HG03558 (cell line): ENCODE data around the gene DGCR2.

Experiments
- ATAC-seq: cut with Tn5 transposase; IDR thresholded peaks from one replicate; pipeline ENCODE4 v1.9.1; 2021; ENCODE audit warnings: moderate number of reproducible peaks; ENCODE audit not compliant: unreplicated experiment; ENCODE audit errors: extremely low read depth

Gene DGCR2

GRCh38 chr22:19046719-19047609 is 75.2 kb downstream of the DGCR2 start:
- ATAC-seq: no peak

- no peak for ATAC-seq
Measured at GRCh38 chr22:19046287-19046686, 75.9 kb downstream of the DGCR2 start.

GRCh38 chr22:19045094-19045493 is 77.1 kb downstream of the DGCR2 start:
- no peak for ATAC-seq

GRCh38 chr22:19044381-19044780 is 77.8 kb downstream of the DGCR2 start:
- ATAC-seq: no peak

- no peak for ATAC-seq
Measured at GRCh38 chr22:19043121-19044085, 78.8 kb downstream of the DGCR2 start.

GRCh38 chr22:19042285-19043120 is 79.7 kb downstream of the DGCR2 start:
- ATAC-seq: no peak

- no peak for ATAC-seq
Measured at GRCh38 chr22:19041704-19042074, 80.5 kb downstream of the DGCR2 start.

- ATAC-seq: no peak
Measured at GRCh38 chr22:19040888-19041703, 81.1 kb downstream of the DGCR2 start.

- no peak for ATAC-seq
Measured at GRCh38 chr22:19040391-19040861, 81.8 kb downstream of the DGCR2 start.

GRCh38 chr22:19039796-19040280 is 82.4 kb downstream of the DGCR2 start:
- no peak for ATAC-seq

GRCh38 chr22:19039448-19039780 is 82.8 kb downstream of the DGCR2 start:
- ATAC-seq: no peak

GRCh38 chr22:19038728-19039447 is 83.3 kb downstream of the DGCR2 start:
- ATAC-seq: no peak

- no peak for ATAC-seq
Measured at GRCh38 chr22:19038164-19038546, 84.1 kb downstream of the DGCR2 start.

GRCh38 chr22:19037282-19038163 is 84.7 kb downstream of the DGCR2 start:
- no peak for ATAC-seq

- no peak for ATAC-seq
Measured at GRCh38 chr22:19036523-19037273, 85.5 kb downstream of the DGCR2 start.

GRCh38 chr22:19036229-19036522 is 86.0 kb downstream of the DGCR2 start:
- ATAC-seq: no peak
